ENCODE results near the gene ESYT2. TPM values are rescaled to one million over a fixed set of nuclear protein-coding genes. Genes with fewer than 3 reads are reported as not detected.
"Not testable (repeated sequence)": the region's sequence is repeated elsewhere in the genome, so short reads cannot be mapped to it uniquely, and the experiment has no call there.

Gene ESYT2
- total and polyA plus RNA-seq, 9 of the 15 experiments (the other 6 are each of a cell fraction or from before 2014, with no cell fraction given), result 5.8 to 86.9 (median 64.7) TPM

DNA sequence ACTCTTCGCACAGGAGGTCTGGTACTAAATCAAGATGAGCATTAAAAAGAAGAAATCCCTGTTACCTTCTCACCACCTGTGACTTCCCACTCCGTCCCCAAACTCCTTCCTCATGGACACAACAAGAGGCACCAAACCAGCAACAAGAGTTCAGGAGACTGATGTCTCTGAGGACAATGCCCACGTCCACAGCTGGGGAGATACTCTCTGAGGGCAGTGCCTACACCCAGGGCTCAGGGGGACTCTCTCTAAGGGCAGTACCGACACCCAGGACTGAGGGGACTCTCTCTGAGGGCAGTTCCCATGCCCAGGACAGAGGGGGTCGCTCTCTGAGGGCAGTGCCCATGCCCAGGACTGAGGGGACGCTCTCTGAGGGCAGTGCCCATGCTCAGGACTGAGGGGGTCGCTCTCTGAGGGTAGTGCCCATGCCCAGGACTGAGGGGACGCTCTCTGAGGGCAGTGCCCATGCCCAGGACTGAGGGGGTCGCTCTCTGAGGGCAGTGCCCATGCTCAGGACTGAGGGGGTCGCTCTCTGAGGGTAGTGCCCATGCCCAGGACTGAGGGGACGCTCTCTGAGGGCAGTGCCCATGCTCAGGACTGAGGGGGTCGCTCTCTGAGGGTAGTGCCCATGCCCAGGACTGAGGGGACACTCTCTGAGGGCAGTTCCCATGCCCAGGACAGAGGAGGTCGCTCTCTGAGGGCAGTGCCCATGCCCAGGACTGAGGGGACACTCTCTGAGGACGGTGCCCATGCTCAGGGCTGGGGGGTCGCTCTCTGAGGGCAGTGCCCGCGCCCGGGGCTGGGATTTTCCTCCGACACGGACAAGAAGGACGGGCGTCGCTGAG, 125.4 kb downstream of the ESYT2 start (continued):
- TF ChIP-seq, protein P1, sequence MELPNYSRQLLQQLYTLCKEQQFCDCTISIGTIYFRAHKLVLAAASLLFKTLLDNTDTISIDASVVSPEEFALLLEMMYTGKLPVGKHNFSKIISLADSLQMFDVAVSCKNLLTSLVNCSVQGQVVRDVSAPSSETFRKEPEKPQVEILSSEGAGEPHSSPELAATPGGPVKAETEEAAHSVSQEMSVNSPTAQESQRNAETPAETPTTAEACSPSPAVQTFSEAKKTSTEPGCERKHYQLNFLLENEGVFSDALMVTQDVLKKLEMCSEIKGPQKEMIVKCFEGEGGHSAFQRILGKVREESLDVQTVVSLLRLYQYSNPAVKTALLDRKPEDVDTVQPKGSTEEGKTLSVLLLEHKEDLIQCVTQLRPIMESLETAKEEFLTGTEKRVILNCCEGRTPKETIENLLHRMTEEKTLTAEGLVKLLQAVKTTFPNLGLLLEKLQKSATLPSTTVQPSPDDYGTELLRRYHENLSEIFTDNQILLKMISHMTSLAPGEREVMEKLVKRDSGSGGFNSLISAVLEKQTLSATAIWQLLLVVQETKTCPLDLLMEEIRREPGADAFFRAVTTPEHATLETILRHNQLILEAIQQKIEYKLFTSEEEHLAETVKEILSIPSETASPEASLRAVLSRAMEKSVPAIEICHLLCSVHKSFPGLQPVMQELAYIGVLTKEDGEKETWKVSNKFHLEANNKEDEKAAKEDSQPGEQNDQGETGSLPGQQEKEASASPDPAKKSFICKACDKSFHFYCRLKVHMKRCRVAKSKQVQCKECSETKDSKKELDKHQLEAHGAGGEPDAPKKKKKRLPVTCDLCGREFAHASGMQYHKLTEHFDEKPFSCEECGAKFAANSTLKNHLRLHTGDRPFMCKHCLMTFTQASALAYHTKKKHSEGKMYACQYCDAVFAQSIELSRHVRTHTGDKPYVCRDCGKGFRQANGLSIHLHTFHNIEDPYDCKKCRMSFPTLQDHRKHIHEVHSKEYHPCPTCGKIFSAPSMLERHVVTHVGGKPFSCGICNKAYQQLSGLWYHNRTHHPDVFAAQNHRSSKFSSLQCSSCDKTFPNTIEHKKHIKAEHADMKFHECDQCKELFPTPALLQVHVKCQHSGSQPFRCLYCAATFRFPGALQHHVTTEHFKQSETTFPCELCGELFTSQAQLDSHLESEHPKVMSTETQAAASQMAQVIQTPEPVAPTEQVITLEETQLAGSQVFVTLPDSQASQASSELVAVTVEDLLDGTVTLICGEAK (IDR thresholded peaks at IDR 0.05), result not testable (repeated sequence)
- TF ChIP-seq, protein P1 (CRISPR knock-in tag; IDR thresholded peaks at IDR 0.05), result peak; percentile 52; the same call in 1 of the 2 replicates
- TF ChIP-seq MED1 (CRISPR knock-in tag; IDR thresholded peaks at IDR 0.05; ENCODE audit: borderline replicate concordance) (0 out of 2 replicates have a peak, but pooled peaks have one; percentile 85), SREBF2 (CRISPR knock-in tag; IDR thresholded peaks at IDR 0.05) (0 out of 2 replicates have a peak, but pooled peaks have one; percentile 83), ZNF695 (CRISPR knock-in tag; IDR thresholded peaks at IDR 0.05) (0 out of 2 replicates have a peak, but pooled peaks have one; percentile 44), SRSF3 (IDR thresholded peaks at IDR 0.05; ENCODE audit: insufficient read depth, low read length) (peak; percentile 99; the same call in 1 of the 2 replicates), NFRKB (IDR thresholded peaks at IDR 0.05; ENCODE audit: low read depth) (peak; percentile 41; the same call in 1 of the 2 replicates), NR1H2 (CRISPR knock-in tag; IDR thresholded peaks at IDR 0.05) (0 out of 2 replicates have a peak, but pooled peaks have one; percentile 4)
- TF ChIP-seq, protein P2, sequence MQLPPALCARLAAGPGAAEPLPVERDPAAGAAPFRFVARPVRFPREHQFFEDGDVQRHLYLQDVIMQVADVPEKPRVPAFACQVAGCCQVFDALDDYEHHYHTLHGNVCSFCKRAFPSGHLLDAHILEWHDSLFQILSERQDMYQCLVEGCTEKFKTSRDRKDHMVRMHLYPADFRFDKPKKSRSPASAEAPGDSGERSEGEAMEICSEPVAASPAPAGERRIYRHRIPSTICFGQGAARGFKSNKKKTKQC (CRISPR knock-in tag; IDR thresholded peaks at IDR 0.05), result peak; percentile 71; the same call in 1 of the 2 replicates
- TF ChIP-seq, protein P3, sequence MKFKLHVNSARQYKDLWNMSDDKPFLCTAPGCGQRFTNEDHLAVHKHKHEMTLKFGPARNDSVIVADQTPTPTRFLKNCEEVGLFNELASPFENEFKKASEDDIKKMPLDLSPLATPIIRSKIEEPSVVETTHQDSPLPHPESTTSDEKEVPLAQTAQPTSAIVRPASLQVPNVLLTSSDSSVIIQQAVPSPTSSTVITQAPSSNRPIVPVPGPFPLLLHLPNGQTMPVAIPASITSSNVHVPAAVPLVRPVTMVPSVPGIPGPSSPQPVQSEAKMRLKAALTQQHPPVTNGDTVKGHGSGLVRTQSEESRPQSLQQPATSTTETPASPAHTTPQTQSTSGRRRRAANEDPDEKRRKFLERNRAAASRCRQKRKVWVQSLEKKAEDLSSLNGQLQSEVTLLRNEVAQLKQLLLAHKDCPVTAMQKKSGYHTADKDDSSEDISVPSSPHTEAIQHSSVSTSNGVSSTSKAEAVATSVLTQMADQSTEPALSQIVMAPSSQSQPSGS (CRISPR knock-in tag; IDR thresholded peaks at IDR 0.05), result peak; percentile 16; the same call in 1 of the 2 replicates
- TF ChIP-seq, protein P4, sequence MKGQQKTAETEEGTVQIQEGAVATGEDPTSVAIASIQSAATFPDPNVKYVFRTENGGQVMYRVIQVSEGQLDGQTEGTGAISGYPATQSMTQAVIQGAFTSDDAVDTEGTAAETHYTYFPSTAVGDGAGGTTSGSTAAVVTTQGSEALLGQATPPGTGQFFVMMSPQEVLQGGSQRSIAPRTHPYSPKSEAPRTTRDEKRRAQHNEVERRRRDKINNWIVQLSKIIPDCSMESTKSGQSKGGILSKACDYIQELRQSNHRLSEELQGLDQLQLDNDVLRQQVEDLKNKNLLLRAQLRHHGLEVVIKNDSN (CRISPR knock-in tag; IDR thresholded peaks at IDR 0.05), result peak; percentile 38; the same call in 1 of the 2 replicates

Data from K562 (cell line).